Epithelial cell of prostate (primary cell): ENCODE data around the gene CBS.
"Not testable (repeated sequence)": the region's sequence is repeated elsewhere in the genome, so short reads cannot be mapped to it uniquely, and the experiment has no call there.

Source experiments
- DNase-seq: peaks from one replicate; pipeline ENCODE4 v3.0.0-alpha.2; 2011; ENCODE audit warnings: low read depth, low spot score
- H3K27ac ChIP-seq: fragments of 450-650 bp; 2 replicates; pipeline ENCODE4 v1.5.1; 2017; ENCODE audit warnings: mild to moderate bottlenecking

The CBS gene

DNA sequence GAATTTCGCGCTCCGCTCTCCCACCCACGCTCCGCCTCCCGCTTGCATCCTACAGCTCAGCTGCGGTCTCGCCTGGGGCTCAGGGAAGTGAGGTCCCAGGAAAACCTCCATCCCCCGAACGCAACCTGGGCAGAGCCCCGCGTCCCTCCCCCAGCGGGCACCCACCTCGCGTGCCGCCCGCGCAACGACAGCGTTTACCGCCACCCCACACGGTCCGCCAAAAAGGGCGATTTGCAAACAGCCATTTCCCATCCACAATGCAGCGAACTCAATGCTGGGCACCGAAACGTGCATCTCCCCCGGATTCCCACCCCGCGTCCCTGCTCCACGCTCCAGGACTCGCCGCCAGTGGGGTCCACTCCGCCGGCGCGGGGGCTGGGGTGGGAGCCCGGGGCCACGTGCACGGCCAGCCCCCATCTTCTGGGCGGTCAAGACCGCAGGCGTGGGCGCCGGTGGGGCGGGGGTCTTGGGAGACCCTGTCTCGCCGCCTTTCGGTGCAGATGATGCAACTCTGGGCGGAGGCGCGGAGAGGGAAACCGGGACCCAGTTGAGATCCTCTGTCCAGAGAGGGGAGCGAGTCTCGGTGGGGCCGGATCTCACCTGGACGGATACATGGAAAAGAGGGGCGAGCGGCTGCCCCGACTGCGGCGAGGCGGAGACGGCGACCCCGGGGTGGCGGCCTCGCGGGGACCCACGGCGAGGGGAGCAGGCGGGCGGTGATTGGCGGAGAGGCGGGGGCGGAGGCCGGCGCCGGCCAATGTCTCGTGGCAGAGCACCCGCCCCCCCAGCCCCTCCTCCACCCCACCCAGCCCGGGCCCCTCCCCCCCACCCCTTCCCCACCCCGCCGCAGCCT lies at the start of gene CBS:
CBS (minus strand) TSS at position 666 of the 853 bp plus-strand sequence. CDS start 3,642 bp downstream, outside the sequence.
- not testable (repeated sequence) for DNase-seq, H3K27ac ChIP-seq

- not testable (repeated sequence) for DNase-seq, H3K27ac ChIP-seq
These were observed 40.3 kb upstream of the CBS start for GRCh38 chr21:43115956-43116355.

DNA sequence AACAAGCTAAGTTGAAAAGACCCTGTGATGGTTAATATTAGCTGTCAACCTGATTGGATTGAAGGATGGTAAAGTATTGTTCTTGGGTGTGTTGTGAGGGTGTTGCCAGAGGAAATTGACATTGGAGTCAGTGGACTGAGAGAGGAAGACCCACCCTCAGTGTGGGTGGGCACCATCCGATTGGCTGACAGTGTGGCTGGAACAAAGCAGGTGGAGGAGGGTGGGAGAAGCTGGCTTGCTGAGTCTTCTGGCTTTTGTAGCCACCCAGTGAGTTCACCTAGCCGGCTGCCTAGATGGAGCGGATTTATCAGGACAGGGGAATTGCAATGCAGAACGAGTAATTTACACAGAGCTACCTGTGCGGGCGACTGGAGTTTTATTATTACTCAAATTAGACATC lies 38.8 kb upstream of the CBS start:
- not testable (repeated sequence) for DNase-seq, H3K27ac ChIP-seq

GRCh38 chr21:43109006-43109405 lies 33.4 kb upstream of the CBS start:
- not testable (repeated sequence) for H3K27ac ChIP-seq, DNase-seq

DNA sequence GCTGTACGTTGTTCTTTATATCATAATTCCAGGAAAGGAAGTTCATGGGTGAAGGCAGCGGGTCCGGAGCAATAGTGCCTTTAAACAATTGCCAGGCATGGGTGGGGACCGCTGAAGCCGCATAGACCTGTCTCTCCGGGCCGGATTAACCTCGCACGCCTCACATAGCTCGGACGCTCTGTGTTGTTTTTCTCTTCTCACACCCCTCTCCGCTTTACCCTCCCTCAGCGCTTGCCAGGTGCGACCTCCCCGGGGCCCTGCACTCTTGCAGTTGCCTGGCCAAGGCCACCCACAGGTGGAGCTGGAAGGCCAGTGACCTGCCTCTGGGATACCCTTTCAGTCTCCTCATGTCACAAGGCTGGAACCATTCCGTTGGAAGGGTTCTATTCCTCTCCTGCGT lies 32.5 kb upstream of the CBS start:
- not testable (repeated sequence) for H3K27ac ChIP-seq, DNase-seq

DNA sequence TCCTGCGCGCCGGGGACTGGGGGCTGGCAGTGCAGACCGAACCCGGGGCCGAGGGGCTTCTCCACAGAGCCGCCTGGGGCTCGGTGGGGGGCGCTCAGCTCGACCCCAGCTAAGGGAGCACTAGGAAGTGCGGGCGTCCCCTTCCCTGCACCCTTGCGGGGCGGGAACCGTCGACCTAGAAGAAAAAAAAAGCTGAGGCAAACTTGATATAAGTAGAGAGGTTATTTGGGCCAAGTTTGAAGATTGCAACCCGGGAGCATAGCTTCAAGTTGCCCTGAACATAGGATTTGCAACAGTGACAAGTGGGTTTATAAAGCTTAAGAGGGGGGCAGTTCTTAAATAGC lies 32.1 kb upstream of the CBS start:
- DNase-seq, H3K27ac ChIP-seq: not testable (repeated sequence)

DNA sequence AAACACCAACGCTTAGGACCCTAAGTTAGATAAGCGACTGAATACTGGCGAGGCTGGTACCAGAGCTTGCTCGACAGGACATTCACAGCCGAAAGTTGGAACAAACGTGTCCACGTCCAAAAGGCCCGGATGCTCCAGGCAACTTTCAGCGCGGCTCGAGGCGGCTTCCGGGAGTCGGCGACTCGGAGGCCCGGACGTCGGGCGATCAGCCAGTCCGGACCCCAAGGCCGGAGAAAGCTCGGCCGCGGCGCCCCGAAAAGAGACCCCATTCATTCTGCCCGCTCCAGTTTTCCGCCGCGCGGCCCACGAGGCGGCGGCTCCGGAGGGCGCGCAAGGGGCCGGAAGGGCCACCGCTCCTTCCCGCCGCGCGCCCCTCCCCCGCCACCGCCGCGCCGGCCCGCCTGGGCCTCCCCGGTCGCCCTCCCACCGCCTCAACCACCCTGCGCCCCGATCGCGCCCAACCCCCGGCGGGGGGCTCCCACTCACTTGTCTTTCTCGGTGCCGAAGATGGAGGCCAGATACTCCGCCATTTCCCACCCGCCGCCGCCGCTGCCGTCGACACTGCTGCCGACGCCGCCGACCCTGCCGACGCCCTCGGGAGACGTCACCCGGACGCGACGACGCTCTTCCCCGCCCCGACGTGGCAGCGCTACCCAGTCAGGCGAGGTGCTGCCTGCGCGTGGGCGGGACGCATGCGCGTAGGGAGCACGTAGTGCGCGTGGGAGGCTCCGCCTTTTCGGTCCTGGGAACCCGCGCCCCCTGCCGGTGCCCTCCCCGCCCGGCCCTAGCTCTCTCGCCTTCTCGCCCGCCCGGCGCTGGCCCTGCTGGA lies 31.5 kb upstream of the CBS start, which contains the start of gene U2AF1:
U2AF1 (minus strand) TSS at position 606 of the 829 bp plus-strand sequence; CDS start at position 530, 76 bp downstream.
- H3K27ac ChIP-seq, DNase-seq: not testable (repeated sequence)

DNA sequence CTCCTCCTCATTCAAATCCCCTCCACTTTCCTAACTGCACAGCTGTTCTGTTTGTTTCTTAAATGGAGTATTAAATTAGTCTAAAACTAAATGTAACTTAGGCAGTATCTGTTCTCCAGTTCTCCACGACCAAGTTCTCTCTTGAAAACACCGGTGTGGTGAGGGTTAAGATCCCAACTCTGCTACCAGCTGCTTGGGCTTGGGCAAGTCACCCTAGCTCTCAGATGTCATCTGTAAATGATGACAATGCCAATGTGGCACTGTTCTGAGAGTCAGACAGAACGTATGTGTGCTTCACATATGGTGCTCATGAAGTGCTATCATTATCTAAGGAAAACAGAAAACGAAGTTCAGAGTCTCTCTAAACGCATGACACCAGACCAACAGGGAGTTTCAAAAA lies 29.0 kb upstream of the CBS start:
- H3K27ac ChIP-seq, DNase-seq: not testable (repeated sequence)

GRCh38 chr21:43102281-43102680 lies 26.6 kb upstream of the CBS start:
- not testable (repeated sequence) for DNase-seq, H3K27ac ChIP-seq

- DNase-seq, H3K27ac ChIP-seq: not testable (repeated sequence)
These were observed 26.0 kb upstream of the CBS start for GRCh38 chr21:43101676-43102075.

- DNase-seq, result not testable (repeated sequence)
These were observed 25.4 kb upstream of the CBS start for GRCh38 chr21:43101000-43101399.

DNA sequence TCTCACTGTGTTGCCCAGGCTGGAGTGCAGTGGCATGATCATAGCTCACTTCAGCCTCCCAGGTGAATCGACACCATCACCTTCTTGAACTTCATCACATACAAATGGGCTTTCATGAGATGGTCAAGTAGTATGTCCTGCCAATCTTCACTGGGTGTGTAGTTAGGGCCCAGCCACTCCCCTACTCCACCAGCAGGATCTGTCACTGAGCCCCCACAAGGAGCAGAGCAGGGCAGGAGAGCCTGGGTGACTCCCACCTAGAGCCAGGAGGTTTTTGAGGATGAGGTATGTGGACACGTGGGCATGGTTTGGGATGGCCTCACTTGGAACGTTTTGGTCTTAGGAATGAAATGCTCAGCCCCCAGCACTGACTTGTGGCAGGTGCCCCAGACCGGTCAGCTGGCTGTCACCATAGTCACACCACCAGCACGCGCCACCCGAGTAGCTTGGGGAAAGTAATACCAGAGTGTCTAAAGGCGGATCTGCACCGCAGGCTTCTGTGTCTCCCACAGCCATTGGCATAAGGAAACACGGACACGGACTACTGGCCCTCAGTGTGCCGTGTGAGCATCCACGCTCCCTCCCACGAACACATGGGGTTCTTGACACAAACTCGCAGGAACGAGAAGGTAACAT lies 16.5 kb upstream of the CBS start:
- not testable (repeated sequence) for DNase-seq, H3K27ac ChIP-seq

More at GRCh38 chr21:43101000-43101399, 25.4 kb upstream of the CBS start:
- not testable (repeated sequence) for H3K27ac ChIP-seq

DNA sequence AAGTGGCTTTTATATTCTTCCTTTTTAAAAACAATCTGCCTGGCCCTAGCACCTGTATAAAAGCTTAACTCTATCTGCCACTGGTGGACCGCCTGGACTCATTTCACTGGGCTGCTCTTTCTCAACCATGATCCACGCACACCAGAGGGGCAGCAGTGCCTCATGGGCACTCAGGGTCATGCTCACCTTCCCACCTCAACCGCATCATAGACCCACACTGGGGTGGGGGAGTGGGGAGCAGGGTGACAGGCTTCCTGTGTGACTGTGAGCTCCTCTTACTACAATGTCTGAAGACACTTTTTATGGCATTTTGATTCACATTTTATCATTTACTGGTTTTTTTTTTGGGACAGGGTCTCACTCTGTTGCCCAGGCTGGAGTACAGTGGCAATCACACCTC lies 15.3 kb upstream of the CBS start:
- DNase-seq, H3K27ac ChIP-seq: not testable (repeated sequence)

GRCh38 chr21:43089463-43089862 lies 13.8 kb upstream of the CBS start:
- not testable (repeated sequence) for H3K27ac ChIP-seq, DNase-seq

DNA sequence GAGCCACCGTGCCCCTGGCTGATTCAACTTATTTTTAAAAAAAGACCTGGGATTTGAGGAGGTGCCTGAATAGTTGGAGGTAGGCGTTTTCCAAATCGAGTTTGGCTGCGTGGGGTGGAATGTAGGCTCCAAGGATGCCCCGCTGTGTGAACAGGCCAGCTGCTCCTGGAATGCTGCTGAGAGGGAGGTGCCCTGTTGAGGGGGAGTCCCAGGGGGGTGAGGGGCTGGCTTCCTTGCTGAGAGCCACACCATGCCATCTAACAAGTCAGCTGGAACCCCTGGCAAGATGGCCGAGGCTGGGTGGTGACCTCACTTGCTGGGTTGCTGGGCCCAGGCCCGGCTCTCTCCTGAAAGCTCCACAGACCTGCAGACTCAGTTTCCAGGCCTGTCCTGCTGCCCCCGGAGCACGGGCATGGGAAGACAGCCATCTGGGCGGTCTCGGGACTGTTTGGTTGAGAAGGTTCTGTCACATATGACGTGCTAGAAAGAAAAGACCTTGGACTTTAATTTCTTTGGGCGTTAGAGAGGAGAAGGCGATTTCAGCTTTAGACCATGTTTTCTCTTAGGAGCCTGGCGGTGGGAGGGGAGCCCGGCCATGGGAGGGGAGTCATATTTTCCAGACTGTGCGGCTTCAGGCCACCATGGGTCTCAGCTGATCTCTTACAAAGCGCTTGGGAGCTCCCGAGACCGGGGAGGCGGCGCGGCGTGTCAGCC lies 7.1 kb upstream of the CBS start:
- not testable (repeated sequence) for H3K27ac ChIP-seq, DNase-seq

GRCh38 chr21:43076643-43077042 lies 1.0 kb upstream of the CBS start:
- not testable (repeated sequence) for DNase-seq, H3K27ac ChIP-seq

- not testable (repeated sequence) for H3K27ac ChIP-seq, DNase-seq
These were observed 495 bp upstream of the CBS start for GRCh38 chr21:43076023-43076637.

DNA sequence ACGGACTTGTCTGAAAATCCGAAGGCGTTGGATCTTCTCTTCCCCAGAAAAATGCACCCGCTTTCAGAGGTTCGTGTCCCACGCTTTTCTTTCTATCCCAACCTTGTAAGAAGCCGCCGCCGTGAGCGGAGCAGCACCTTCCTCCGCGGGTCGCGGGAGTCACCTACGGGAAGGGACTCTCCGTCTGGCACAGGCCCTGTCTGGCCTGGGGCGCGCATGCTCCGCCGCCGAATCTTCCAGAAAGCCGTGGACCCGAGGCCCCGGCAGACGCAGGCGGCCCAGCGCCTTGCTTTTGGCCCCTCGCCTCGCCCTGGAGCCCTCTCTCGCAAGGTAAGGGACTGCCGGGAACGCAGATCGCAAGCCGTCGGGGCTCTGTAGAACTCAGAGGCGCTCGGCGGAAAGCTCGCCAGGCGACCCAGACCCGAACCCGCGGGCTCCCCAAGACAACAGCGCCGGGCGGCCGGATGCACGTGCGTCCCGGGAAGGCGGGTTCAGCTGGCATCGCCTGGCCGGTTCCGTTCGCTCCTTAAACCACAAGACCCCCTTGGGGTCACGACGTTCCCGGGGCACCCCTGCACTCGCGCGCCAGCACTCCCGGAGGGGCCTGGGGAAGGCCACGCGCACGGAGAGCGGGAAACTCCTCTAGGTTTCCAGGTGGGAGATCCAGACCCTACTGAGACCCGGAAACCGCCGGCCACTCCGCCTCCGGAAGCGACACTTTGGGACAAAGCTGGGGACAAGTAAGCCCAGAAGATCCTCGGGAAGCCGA lies 1.1 kb downstream of the CBS start:
- not testable (repeated sequence) for DNase-seq

GRCh38 chr21:43072742-43073141 lies 2.9 kb downstream of the CBS start:
- not testable (repeated sequence) for H3K27ac ChIP-seq, DNase-seq

More for the DNA sequence above, 1.1 kb downstream of the CBS start:
- H3K27ac ChIP-seq, result not testable (repeated sequence)
